Psoas muscle (tissue), 8 donors: ENCODE measurements around the gene MAPKAPK5. TPM values are rescaled to one million over a fixed set of nuclear protein-coding genes. Genes with fewer than 3 reads are reported as not detected.
"Not testable (repeated sequence)": the region's sequence is repeated elsewhere in the genome, so short reads cannot be mapped to it uniquely, and the experiment has no call there.

Experiments used
- ATAC-seq, 4 donors: fragments of 200-7000 bp; cut with Tn5 transposase; one replicate each; pipeline ENCODE4 v1.9.1; 2020; ENCODE audit warnings: moderate library complexity in 3 of 4, mild to moderate bottlenecking in 2 of 4
- DNase-seq, 2 donors: peaks; one replicate each; pipeline ENCODE4 v3.0.0-alpha.2; 2020
- H3K27ac ChIP-seq: fragments of 200-600 bp; one replicate; pipeline ENCODE4 v1.8.0; 2022
- H3K27me3 ChIP-seq, 3 donors: fragments of 200-600 bp in 1 of 3; one replicate each; pipeline versions ENCODE4 v1.6.1 to v1.8.0; 2013 to 2022; ENCODE audit warnings: low read length in 2 of 3, mild to moderate bottlenecking in 2 of 3, moderate library complexity in 1 of 3; ENCODE audit not compliant: insufficient read depth in 3 of 3
- H3K36me3 ChIP-seq, 2 donors: fragments of 200-600 bp in 1 of 2; one replicate each; pipeline versions ENCODE4 v1.6.1 to v1.8.0; 2013 to 2022; ENCODE audit warnings: low read depth in 1 of 2, mild to moderate bottlenecking in 1 of 2, moderate library complexity in 1 of 2; ENCODE audit not compliant: insufficient read depth in 1 of 2
- H3K4me1 ChIP-seq: fragments of 200-600 bp; one replicate; pipeline ENCODE4 v1.8.0; 2022
- H3K4me3 ChIP-seq: fragments of 200-600 bp; one replicate; pipeline ENCODE4 v1.8.0; 2022; ENCODE audit warnings: mild to moderate bottlenecking
- H3K9me3 ChIP-seq: fragments of 200-600 bp; one replicate; pipeline ENCODE4 v1.8.0; 2022
- WGBS, 3 donors: extraction: QIAGEN DNeasy Blood & Tissue Kit; methylation state at CpG; one replicate each; pipeline versions ENCODE4 v1.1.6 to v1.1.7; 2013; 5-methylcytosine and 5-hydroxymethylcytosine counted together
- intact Hi-C, 2 donors: fragments of 100-400 bp; cut with DNase I; formaldehyde crosslinking; loops; one replicate each; pipeline versions ENCODE4 v1.11.0 to v1.14.2; 2022
- polyA plus RNA-seq, 3 donors: library from polyadenylated mRNA; stranded (reverse); fragments of 200-250 nt; gene quantifications; one replicate each; pipeline ENCODE4 v1.2.3, GENCODE V29; 2013
- total RNA-seq, 4 donors: library from RNA; stranded (reverse); fragmentation: NEBNext Ultra II Directional in 2 of 4; extraction: Animal tissue kit (Norgen Biotek cat#: 25700) in 2 of 4; gene quantifications; one replicate each; pipeline versions ENCODE4 v1.2.1 to v1.2.4, GENCODE V29; 2021 to 2023
- TF ChIP-seq, protein P1 (sequence below): fragments of 200-600 bp; IDR thresholded peaks from one replicate; pipeline ENCODE4 v1.8.0; 2022; ENCODE audit warnings: antibody characterized with exemption
- donor health status: healthy with polysubstance abuse.
- donor health status: DM: no; HTN: no; CAD: no; lungs with moderate emphysema.
- donor health status: Bipolar disorder and iron deficiency.
- donor health status: healthy.
- donor health status: DM: yes; HTN: yes; CAD: no.
- donor health status: DM: no; HTN: no; CAD: no.
- donor health status: DM: no; HTN: no; CAD: no.
- donor health status: DM: yes; HTN: yes; CAD: no.

MAPKAPK5 gene
- total and polyA plus RNA-seq, 7 donors, result 21.7 to 41.2 (median 36.0) TPM

GRCh38 chr12:111943929-111944328 is 101.9 kb downstream of the MAPKAPK5 start:
- no peaks in the 10 kb centered on the region for H3K4me1 ChIP-seq
- DNase-seq (no peak), ATAC-seq (no peak)
- H3K27me3 ChIP-seq, result no peaks in the 10 kb centered on the region
- WGBS, 3 donors, result 94 to 100% (median 99%) methylated on average over 1 of the region's 1 CpG
- no peak overlapping the region for H3K27ac ChIP-seq
- no peaks in the 10 kb centered on the region for H3K36me3 ChIP-seq
- TF ChIP-seq, protein P1, sequence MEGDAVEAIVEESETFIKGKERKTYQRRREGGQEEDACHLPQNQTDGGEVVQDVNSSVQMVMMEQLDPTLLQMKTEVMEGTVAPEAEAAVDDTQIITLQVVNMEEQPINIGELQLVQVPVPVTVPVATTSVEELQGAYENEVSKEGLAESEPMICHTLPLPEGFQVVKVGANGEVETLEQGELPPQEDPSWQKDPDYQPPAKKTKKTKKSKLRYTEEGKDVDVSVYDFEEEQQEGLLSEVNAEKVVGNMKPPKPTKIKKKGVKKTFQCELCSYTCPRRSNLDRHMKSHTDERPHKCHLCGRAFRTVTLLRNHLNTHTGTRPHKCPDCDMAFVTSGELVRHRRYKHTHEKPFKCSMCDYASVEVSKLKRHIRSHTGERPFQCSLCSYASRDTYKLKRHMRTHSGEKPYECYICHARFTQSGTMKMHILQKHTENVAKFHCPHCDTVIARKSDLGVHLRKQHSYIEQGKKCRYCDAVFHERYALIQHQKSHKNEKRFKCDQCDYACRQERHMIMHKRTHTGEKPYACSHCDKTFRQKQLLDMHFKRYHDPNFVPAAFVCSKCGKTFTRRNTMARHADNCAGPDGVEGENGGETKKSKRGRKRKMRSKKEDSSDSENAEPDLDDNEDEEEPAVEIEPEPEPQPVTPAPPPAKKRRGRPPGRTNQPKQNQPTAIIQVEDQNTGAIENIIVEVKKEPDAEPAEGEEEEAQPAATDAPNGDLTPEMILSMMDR, result no peak
- no peaks in the 10 kb centered on the region for H3K9me3 ChIP-seq
- H3K4me3 ChIP-seq, result no peak overlapping the region
- intact Hi-C loops, result loop anchor here (5.0 to 10.0 kb wide), 2 partner anchors 68 to 441 kb away; partner anchors contain the start of genes ERP29 (in 1 of the 2), HECTD4 (in 1 of the 2) and TMEM116 (in 1 of the 2)

- H3K4me1 ChIP-seq, H3K27ac ChIP-seq, H3K9me3 ChIP-seq, intact Hi-C loops, DNase-seq, H3K4me3 ChIP-seq, ATAC-seq, H3K27me3 ChIP-seq, H3K36me3 ChIP-seq: not testable (repeated sequence)
- WGBS, 3 donors, result 84 to 86% (median 86%) methylated on average over 3 of the region's 3 CpGs
Observed at GRCh38 chr12:111950961-111951676, 109.1 kb downstream of the MAPKAPK5 start.

Other genes starting within 250 kb of the MAPKAPK5 start
- gene ATXN2, start 242.9 kb upstream of the MAPKAPK5 start, total RNA-seq, result 10 to 100 TPM; 32.9 to 39.2 (median 37.1) TPM
- 10 to 100 TPM; 17.2 to 26.7 (median 24.4) TPM for gene ATXN2, start 242.9 kb upstream of the MAPKAPK5 start, polyA plus RNA-seq
- 10 to 100 TPM; 18.3 to 29.6 (median 22.1) TPM for gene BRAP, start 156.3 kb upstream of the MAPKAPK5 start, total RNA-seq
- gene BRAP, start 156.3 kb upstream of the MAPKAPK5 start, polyA plus RNA-seq, result 10 to 100 TPM; 13.5 to 34.6 (median 13.9) TPM
- 10 to 100 TPM in 3 of 4 donors, 1 to 10 TPM in 1; 7.5 to 20.2 (median 12.1) TPM for gene ACAD10, start 156.2 kb upstream of the MAPKAPK5 start, total RNA-seq
- gene ACAD10, start 156.2 kb upstream of the MAPKAPK5 start, polyA plus RNA-seq, result 10 to 100 TPM in 1 of 3 donors, 1 to 10 TPM in 2; 6.0 to 15.3 (median 6.7) TPM
- gene ALDH2, start 75.3 kb upstream of the MAPKAPK5 start, total RNA-seq, result 100 to 1,000 TPM; 135 to 212 (median 158) TPM
- gene ALDH2, start 75.3 kb upstream of the MAPKAPK5 start, polyA plus RNA-seq, result 100 to 1,000 TPM in 1 of 3 donors, 10 to 100 TPM in 2; 66.6 to 129 (median 90.4) TPM
- 1 to 10 TPM; 3.2 to 7.3 (median 5.8) TPM for gene TMEM116, start 170.9 kb downstream of the MAPKAPK5 start, total RNA-seq
- 10 to 100 TPM in 1 of 3 donors, 1 to 10 TPM in 2; 3.9 to 12.5 (median 4.7) TPM for gene TMEM116, start 170.9 kb downstream of the MAPKAPK5 start, polyA plus RNA-seq
- 10 to 100 TPM; 15.3 to 24.3 (median 19.6) TPM for gene ERP29, start 171.2 kb downstream of the MAPKAPK5 start, total RNA-seq
- 10 to 100 TPM; 26.8 to 38.7 (median 32.4) TPM for gene ERP29, start 171.2 kb downstream of the MAPKAPK5 start, polyA plus RNA-seq